HEK293 (cell line): ENCODE data around the gene TARS2.
A peak's percentile ranks its signal among the peaks of the same experiment; 100 is the strongest.

ENCODE experiments used
- EGR2 ChIP-seq: fragments of 450-650 bp; formaldehyde crosslinking; IDR thresholded peaks from 2 replicates; pipeline ENCODE4 v1.5.1; 2016; ENCODE audit warnings: low read depth, missing biosample characterization, missing genetic modification characterization
- GLI4 ChIP-seq: fragments of 450-650 bp; formaldehyde crosslinking; IDR thresholded peaks from 2 replicates; pipeline ENCODE4 v1.5.1; 2016; ENCODE audit warnings: missing biosample characterization, missing genetic modification characterization
- GLIS1 ChIP-seq: fragments of 450-650 bp; formaldehyde crosslinking; IDR thresholded peaks from 2 replicates; pipeline ENCODE4 v1.5.1; 2016; ENCODE audit warnings: missing biosample characterization, missing genetic modification characterization
- IKZF3 ChIP-seq: fragments of 450-650 bp; IDR thresholded peaks from 2 replicates; pipeline ENCODE4 v1.5.0; 2018; ENCODE audit warnings: missing biosample characterization, mild to moderate bottlenecking, missing genetic modification characterization, moderate library complexity
- KLF17 ChIP-seq: fragments of 450-650 bp; formaldehyde crosslinking; IDR thresholded peaks from 2 replicates; pipeline ENCODE4 v1.5.1; 2016; ENCODE audit warnings: missing biosample characterization, missing genetic modification characterization
- PATZ1 ChIP-seq: fragments of 450-650 bp; formaldehyde crosslinking; IDR thresholded peaks from 2 replicates; pipeline ENCODE4 v1.5.1; 2016; ENCODE audit warnings: missing biosample characterization, missing genetic modification characterization
- REST ChIP-seq: fragments of 450-650 bp; formaldehyde crosslinking; IDR thresholded peaks from 2 replicates; pipeline ENCODE4 v1.5.1; 2016; ENCODE audit warnings: missing biosample characterization, missing genetic modification characterization
- ZBTB6 ChIP-seq: fragments of 450-650 bp; formaldehyde crosslinking; IDR thresholded peaks from 2 replicates; pipeline ENCODE4 v1.5.1; 2017; ENCODE audit warnings: missing biosample characterization, missing genetic modification characterization
- ZEB2 ChIP-seq: fragments of 450-650 bp; formaldehyde crosslinking; IDR thresholded peaks from 2 replicates; pipeline ENCODE4 v1.5.1; 2016; ENCODE audit warnings: missing biosample characterization, missing genetic modification characterization
- ZFHX2 ChIP-seq: fragments of 450-650 bp; formaldehyde crosslinking; conservative IDR thresholded peaks from 2 replicates; pipeline ENCODE4 v1.5.1; 2016; ENCODE audit warnings: missing biosample characterization, missing genetic modification characterization
- ZIC2 ChIP-seq: fragments of 450-650 bp; formaldehyde crosslinking; IDR thresholded peaks from 2 replicates; pipeline ENCODE4 v1.5.1; 2016; ENCODE audit warnings: missing biosample characterization, missing genetic modification characterization
- ZNF133 ChIP-seq: fragments of 450-650 bp; formaldehyde crosslinking; IDR thresholded peaks from 2 replicates; pipeline ENCODE4 v1.5.1; 2016; ENCODE audit warnings: missing biosample characterization, missing genetic modification characterization
- ZNF26 ChIP-seq: fragments of 450-650 bp; formaldehyde crosslinking; IDR thresholded peaks from 2 replicates; pipeline ENCODE4 v1.5.1; 2016; ENCODE audit warnings: missing biosample characterization, missing genetic modification characterization
- ZNF311 ChIP-seq: fragments of 450-650 bp; formaldehyde crosslinking; IDR thresholded peaks from 2 replicates; pipeline ENCODE4 v1.5.1; 2017; ENCODE audit warnings: missing biosample characterization, missing genetic modification characterization, borderline replicate concordance
- ZNF341 ChIP-seq: fragments of 450-650 bp; formaldehyde crosslinking; IDR thresholded peaks from 2 replicates; pipeline ENCODE4; 2016; ENCODE audit warnings: low read depth, missing biosample characterization, missing genetic modification characterization
- ZNF398 ChIP-seq: fragments of 450-650 bp; formaldehyde crosslinking; IDR thresholded peaks from 2 replicates; pipeline ENCODE4 v1.5.1; 2017; ENCODE audit warnings: missing biosample characterization, missing genetic modification characterization
- ZNF501 ChIP-seq: fragments of 450-650 bp; formaldehyde crosslinking; IDR thresholded peaks from 2 replicates; pipeline ENCODE4 v1.5.1; 2016; ENCODE audit warnings: missing biosample characterization, missing genetic modification characterization
- ZNF530 ChIP-seq: fragments of 450-650 bp; formaldehyde crosslinking; IDR thresholded peaks from 2 replicates; pipeline ENCODE4 v1.5.1; 2016; ENCODE audit warnings: low read depth, missing biosample characterization, missing genetic modification characterization
- ZNF571 ChIP-seq: fragments of 450-650 bp; formaldehyde crosslinking; IDR thresholded peaks from 2 replicates; pipeline ENCODE4 v1.5.0; 2017; ENCODE audit warnings: missing biosample characterization, missing genetic modification characterization
- ZNF639 ChIP-seq: fragments of 450-650 bp; formaldehyde crosslinking; IDR thresholded peaks from 2 replicates; pipeline ENCODE4 v1.5.1; 2016; ENCODE audit warnings: missing biosample characterization, missing genetic modification characterization
- ZNF791 ChIP-seq: fragments of 450-650 bp; formaldehyde crosslinking; IDR thresholded peaks from 2 replicates; pipeline ENCODE4 v1.5.1; 2016; ENCODE audit warnings: missing biosample characterization, missing genetic modification characterization
- ZNF792 ChIP-seq: fragments of 450-650 bp; formaldehyde crosslinking; IDR thresholded peaks from 2 replicates; pipeline ENCODE4 v1.5.1; 2016; ENCODE audit warnings: missing biosample characterization, missing genetic modification characterization

TARS2 gene

GRCh38 chr1:150552128-150552910 lies 65.1 kb downstream of the TARS2 start (continued):
- TF ChIP-seq ZFHX2 (tag by site-specific recombination): peak; percentile 72
- TF ChIP-seq KLF17 (tag by site-specific recombination): peak; percentile 30; the same call in 1 of the 2 replicates
- no peak for TF ChIP-seq ZNF639 (tag by site-specific recombination)
- TF ChIP-seq ZNF311 (tag by site-specific recombination): no peak
- no peak for TF ChIP-seq ZNF571 (tag by site-specific recombination)
- TF ChIP-seq ZNF791 (tag by site-specific recombination): no peak
- no peak for TF ChIP-seq ZNF792 (tag by site-specific recombination)
- TF ChIP-seq ZNF133 (tag by site-specific recombination): no peak
- no peak for TF ChIP-seq GLI4 (tag by site-specific recombination)
- no peak for TF ChIP-seq ZNF530 (tag by site-specific recombination)
- TF ChIP-seq REST (tag by site-specific recombination): peak; percentile 71
- no peak for TF ChIP-seq IKZF3 (tag by site-specific recombination)
- peak; percentile 62; the same call in 1 of the 2 replicates for TF ChIP-seq EGR2 (tag by site-specific recombination)
- peak; percentile 60 for TF ChIP-seq PATZ1 (tag by site-specific recombination)
- TF ChIP-seq GLIS1 (tag by site-specific recombination): 0 out of 2 replicates have a peak, but pooled peaks have one; percentile 9
- no peak for TF ChIP-seq ZNF26
- TF ChIP-seq ZNF398 (tag by site-specific recombination): peak; percentile 94
- TF ChIP-seq ZBTB6 (tag by site-specific recombination): 0 out of 2 replicates have a peak, but pooled peaks have one; percentile 13
- TF ChIP-seq ZEB2 (tag by site-specific recombination): no peak
- TF ChIP-seq ZNF341 (tag by site-specific recombination): peak; percentile 51
- TF ChIP-seq ZNF501 (tag by site-specific recombination): no peak
- no peak for TF ChIP-seq ZIC2
